DOHH2 (cell line): ENCODE data around the gene LDAH.

Source experiments
- H3F3A ChIP-seq: fragments of 200-600 bp; sonication (generic), shearing (Covaris generic); 2 replicates; pipeline ENCODE4 v1.6.0; 2016; ENCODE audit warnings: antibody characterized with exemption, mild to moderate bottlenecking; ENCODE audit not compliant: control insufficient read depth, insufficient read depth
- H3K27ac ChIP-seq: fragments of 200-600 bp; sonication (generic); 2 replicates; pipeline ENCODE4 v1.5.1; 2014; ENCODE audit warnings: low read depth, mild to moderate bottlenecking, low read length, moderate library complexity
- H3K27me3 ChIP-seq: fragments of 200-600 bp; sonication (generic); 2 replicates; pipeline ENCODE4 v1.6.1; 2014; ENCODE audit warnings: mild to moderate bottlenecking, low read length, mixed read lengths; ENCODE audit not compliant: control insufficient read depth
- H3K36me3 ChIP-seq: fragments of 200-600 bp; sonication (generic); 2 replicates; pipeline ENCODE4 v1.6.1; 2014; ENCODE audit warnings: mild to moderate bottlenecking, low read length, moderate library complexity, mixed read lengths; ENCODE audit not compliant: control insufficient read depth
- H3K4me1 ChIP-seq: fragments of 200-600 bp; sonication (generic); 2 replicates; pipeline ENCODE4 v1.6.1; 2014; ENCODE audit warnings: mild to moderate bottlenecking, low read length, mixed read lengths; ENCODE audit not compliant: control insufficient read depth
- H3K4me2 ChIP-seq: fragments of 200-600 bp; sonication (generic); 2 replicates; pipeline ENCODE4 v1.6.0; 2014; ENCODE audit warnings: mild to moderate bottlenecking, low read length, moderate library complexity
- H3K4me3 ChIP-seq: fragments of 200-600 bp; sonication (generic); 2 replicates; pipeline ENCODE4 v1.5.1; 2014; ENCODE audit warnings: mild to moderate bottlenecking, low read length, mixed read lengths
- H3K79me2 ChIP-seq: fragments of 200-600 bp; sonication (generic); 2 replicates; pipeline ENCODE4 v1.6.1; 2014; ENCODE audit warnings: mild to moderate bottlenecking, low read length, mixed read lengths; ENCODE audit not compliant: control insufficient read depth
- H3K9me2 ChIP-seq: fragments of 200-600 bp; sonication (generic); replicated peaks from 2 replicates; pipeline ENCODE4 v1.6.1; 2014; ENCODE audit warnings: mild to moderate bottlenecking, low read length, mixed read lengths; ENCODE audit not compliant: control insufficient read depth
- H3K9me3 ChIP-seq: fragments of 200-600 bp; sonication (generic); 2 replicates; pipeline ENCODE4 v1.6.1; 2014; ENCODE audit warnings: antibody characterized with exemption, low read length, mixed read lengths; ENCODE audit not compliant: control insufficient read depth, insufficient read depth
- H4K20me1 ChIP-seq: fragments of 200-600 bp; sonication (generic); 2 replicates; pipeline ENCODE4 v1.6.0; 2014; ENCODE audit warnings: low read depth, mild to moderate bottlenecking, antibody characterized with exemption, low read length, moderate library complexity; ENCODE audit not compliant: control insufficient read depth, insufficient read depth
- EZH2phosphoT487 ChIP-seq: fragments of 200-600 bp; sonication (generic); IDR thresholded peaks from 2 replicates; pipeline ENCODE4 v1.6.1; 2017; ENCODE audit warnings: borderline replicate concordance, mild to moderate bottlenecking, antibody characterized with exemption, low read length, moderate library complexity, mixed read lengths
- TF ChIP-seq, protein P1 (sequence below): fragments of 200-600 bp; sonication (generic); IDR thresholded peaks from one replicate; pipeline ENCODE4 v1.5.1; 2014; ENCODE audit warnings: antibody characterized with exemption, mild to moderate bottlenecking, low read depth, low read length; ENCODE audit not compliant: poor library complexity, severe bottlenecking

The LDAH gene

DNA sequence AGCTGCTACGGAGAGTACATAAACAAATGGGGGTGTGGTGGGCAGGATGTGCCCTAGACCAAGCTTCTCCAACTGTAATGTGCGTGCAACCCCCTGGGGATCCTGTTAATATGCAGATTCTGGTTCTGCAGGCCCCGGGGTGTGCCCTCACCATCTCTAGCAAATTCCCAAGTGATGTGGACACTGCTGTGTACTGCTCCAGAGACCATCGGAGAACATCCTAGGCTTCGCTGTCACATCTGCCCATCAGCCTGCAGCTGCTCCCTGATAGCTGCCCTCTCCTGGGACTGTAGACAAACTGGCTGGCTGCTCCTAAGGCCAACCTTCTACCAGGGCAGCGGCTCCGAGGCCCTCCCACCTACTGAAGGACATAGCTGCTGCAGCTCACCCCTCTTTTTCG is 175.2 kb downstream of the LDAH start:
- no peak for TF ChIP-seq EZH2phosphoT487
- TF ChIP-seq, protein P1, sequence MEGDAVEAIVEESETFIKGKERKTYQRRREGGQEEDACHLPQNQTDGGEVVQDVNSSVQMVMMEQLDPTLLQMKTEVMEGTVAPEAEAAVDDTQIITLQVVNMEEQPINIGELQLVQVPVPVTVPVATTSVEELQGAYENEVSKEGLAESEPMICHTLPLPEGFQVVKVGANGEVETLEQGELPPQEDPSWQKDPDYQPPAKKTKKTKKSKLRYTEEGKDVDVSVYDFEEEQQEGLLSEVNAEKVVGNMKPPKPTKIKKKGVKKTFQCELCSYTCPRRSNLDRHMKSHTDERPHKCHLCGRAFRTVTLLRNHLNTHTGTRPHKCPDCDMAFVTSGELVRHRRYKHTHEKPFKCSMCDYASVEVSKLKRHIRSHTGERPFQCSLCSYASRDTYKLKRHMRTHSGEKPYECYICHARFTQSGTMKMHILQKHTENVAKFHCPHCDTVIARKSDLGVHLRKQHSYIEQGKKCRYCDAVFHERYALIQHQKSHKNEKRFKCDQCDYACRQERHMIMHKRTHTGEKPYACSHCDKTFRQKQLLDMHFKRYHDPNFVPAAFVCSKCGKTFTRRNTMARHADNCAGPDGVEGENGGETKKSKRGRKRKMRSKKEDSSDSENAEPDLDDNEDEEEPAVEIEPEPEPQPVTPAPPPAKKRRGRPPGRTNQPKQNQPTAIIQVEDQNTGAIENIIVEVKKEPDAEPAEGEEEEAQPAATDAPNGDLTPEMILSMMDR = no peak
- Histone ChIP-seq H4K20me1 (no peaks in the 10 kb centered on the region), H3K4me2 (no peak overlapping the region)

DNA sequence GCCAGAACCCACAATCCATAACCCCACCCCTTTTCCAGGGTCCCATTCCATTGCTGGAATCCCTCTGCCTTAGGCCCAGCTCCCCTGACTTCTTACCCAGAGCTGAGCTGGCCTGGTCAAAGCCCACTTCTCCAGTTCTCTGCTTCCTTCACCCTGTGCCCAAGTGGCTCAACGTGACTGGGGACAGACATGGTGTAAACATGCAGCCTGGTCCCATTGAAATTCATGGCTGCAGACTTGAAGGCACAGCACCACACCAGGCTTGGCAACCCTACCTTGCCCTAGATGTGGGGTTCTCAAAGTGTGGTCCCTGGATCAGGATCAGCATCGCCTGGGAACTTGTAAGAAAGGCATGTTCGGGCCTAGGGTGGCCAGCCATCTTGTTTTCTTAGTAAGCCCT is 175.7 kb downstream of the LDAH start:
- no peaks in the 10 kb centered on the region for H3K36me3 ChIP-seq
- 0 out of 2 replicates have a peak, but pooled peaks cover 3% of the 10 kb centered on the region for H3K27me3 ChIP-seq
- no peak overlapping the region for H3K4me3 ChIP-seq
- H4K20me1 ChIP-seq = no peaks in the 10 kb centered on the region
- no peak overlapping the region for H3K4me2 ChIP-seq
- H3K9me2 ChIP-seq = no peaks in the 10 kb centered on the region
- no peak overlapping the region for H3K27ac ChIP-seq
- H3K9me3 ChIP-seq = no peaks in the 10 kb centered on the region
- peaks cover 3% of the 10 kb centered on the region; the same call in 1 of the 2 replicates for H3K79me2 ChIP-seq
- H3K4me1 ChIP-seq = peaks cover 21% of the 10 kb centered on the region
- no peaks in the 10 kb centered on the region for H3F3A ChIP-seq
- TF ChIP-seq EZH2phosphoT487 = no peak
- TF ChIP-seq, protein P1 = no peak

More for the DNA sequence above, 175.2 kb downstream of the LDAH start:
- Histone ChIP-seq H3K27ac (no peak overlapping the region), H3K4me3 (no peak overlapping the region), H3K4me1 (peaks cover 21% of the 10 kb centered on the region), H3K27me3 (0 out of 2 replicates have a peak, but pooled peaks cover 3% of the 10 kb centered on the region), H3F3A (no peaks in the 10 kb centered on the region), H3K79me2 (peaks cover 3% of the 10 kb centered on the region; the same call in 1 of the 2 replicates), H3K9me2 (no peaks in the 10 kb centered on the region), H3K36me3 (no peaks in the 10 kb centered on the region), H3K9me3 (no peaks in the 10 kb centered on the region)

DNA sequence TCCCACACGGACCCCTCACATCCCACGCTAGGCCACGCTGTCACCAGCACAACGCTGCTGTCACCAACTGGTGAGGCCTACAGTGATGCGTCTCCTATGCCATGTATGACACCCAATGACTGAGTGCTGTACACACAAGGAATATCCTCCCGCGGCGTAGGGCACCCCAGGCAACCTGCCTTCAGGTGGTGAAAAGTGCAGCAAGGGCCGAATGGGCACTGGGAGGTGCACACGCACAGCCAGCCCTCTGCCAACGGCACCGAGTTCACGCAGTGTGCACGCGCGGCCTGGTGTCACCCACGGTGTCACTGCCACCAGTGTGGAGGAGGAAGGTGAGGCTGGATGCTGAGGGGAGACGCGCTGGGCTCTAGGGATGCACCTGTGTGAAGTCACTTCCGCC is 176.5 kb downstream of the LDAH start:
- H4K20me1 ChIP-seq = no peaks in the 10 kb centered on the region
- H3F3A ChIP-seq = no peaks in the 10 kb centered on the region
- H3K9me3 ChIP-seq = no peaks in the 10 kb centered on the region
- H3K27me3 ChIP-seq = 0 out of 2 replicates have a peak, but pooled peaks cover 3% of the 10 kb centered on the region
- H3K36me3 ChIP-seq = no peaks in the 10 kb centered on the region
- H3K27ac ChIP-seq = no peak overlapping the region
- H3K4me1 ChIP-seq = peaks cover 17% of the 10 kb centered on the region
- no peaks in the 10 kb centered on the region for H3K9me2 ChIP-seq
- H3K4me2 ChIP-seq = no peak overlapping the region
- H3K79me2 ChIP-seq = peaks cover 3% of the 10 kb centered on the region; the same call in 1 of the 2 replicates
- TF ChIP-seq EZH2phosphoT487 = no peak
- TF ChIP-seq, protein P1 = no peak
- H3K4me3 ChIP-seq = no peak overlapping the region
